CD4-positive, alpha-beta T cell treated with Interleukin-10 for 1 hour (primary cell): Measurements from ENCODE around the gene TADA2B.
"Not testable (repeated sequence)": the region's sequence is repeated elsewhere in the genome, so short reads cannot be mapped to it uniquely, and the experiment has no call there.

Experiments
- DNase-seq: peaks from one replicate; pipeline ENCODE4 v3.0.0-alpha.2; 2020

Gene TADA2B

GRCh38 chr4:7060346-7061150, 17.4 kb downstream of the TADA2B start:
- DNase-seq: no peak

- no peak for DNase-seq
Measured at GRCh38 chr4:7061815-7062214, 18.6 kb downstream of the TADA2B start.

- no peak for DNase-seq
Measured at GRCh38 chr4:7062816-7063215, 19.6 kb downstream of the TADA2B start.

- DNase-seq: no peak
Measured at GRCh38 chr4:7063362-7063761, 20.2 kb downstream of the TADA2B start.

- no peak for DNase-seq
Measured at GRCh38 chr4:7066006-7066405, 22.8 kb downstream of the TADA2B start.

- DNase-seq: no peak
Measured at GRCh38 chr4:7066493-7066892, 23.3 kb downstream of the TADA2B start.

GRCh38 chr4:7067126-7067451, 23.9 kb downstream of the TADA2B start:
- DNase-seq: no peak

GRCh38 chr4:7067452-7068278, 24.5 kb downstream of the TADA2B start, which contains the start of gene GRPEL1:
Gene GRPEL1 (minus strand): TSS chr4:7068064. CDS start chr4:7068032, 32 bp downstream.
- peak; percentile 100 for DNase-seq

GRCh38 chr4:7068279-7068842, 25.2 kb downstream of the TADA2B start:
- DNase-seq: no peak

- DNase-seq: no peak
Measured at GRCh38 chr4:7068883-7069282, 25.7 kb downstream of the TADA2B start.

GRCh38 chr4:7070729-7071511, 27.7 kb downstream of the TADA2B start:
- peak; percentile 90 for DNase-seq

- no peak for DNase-seq
Measured at GRCh38 chr4:7073059-7073458, 29.9 kb downstream of the TADA2B start.

GRCh38 chr4:7073526-7074390, 30.6 kb downstream of the TADA2B start:
- peak; percentile 47 for DNase-seq

- DNase-seq: no peak
Measured at GRCh38 chr4:7074426-7074825, 31.3 kb downstream of the TADA2B start.

GRCh38 chr4:7075962-7076695, 33.0 kb downstream of the TADA2B start:
- DNase-seq: no peak

GRCh38 chr4:7076696-7077082, 33.5 kb downstream of the TADA2B start:
- DNase-seq: no peak

GRCh38 chr4:7077371-7077770, 34.2 kb downstream of the TADA2B start:
- DNase-seq: no peak

- DNase-seq: no peak
Measured at GRCh38 chr4:7078025-7078424, 34.9 kb downstream of the TADA2B start.

GRCh38 chr4:7079483-7079882, 36.3 kb downstream of the TADA2B start:
- not testable (repeated sequence) for DNase-seq

GRCh38 chr4:7079909-7080308, 36.7 kb downstream of the TADA2B start:
- DNase-seq: not testable (repeated sequence)
